H9 (cell line): Measurements from ENCODE around the gene MOBP. TPM values are rescaled to one million over a fixed set of nuclear protein-coding genes. Genes with fewer than 3 reads are reported as not detected.

ENCODE experiments used
- DNase-seq: peaks from one replicate; pipeline ENCODE4 v3.0.0-alpha.2; 2017
- H2AFZ ChIP-seq: one replicate; pipeline ENCODE4 v1.6.1; 2013; ENCODE audit warnings: mild to moderate bottlenecking, low read length, control low read depth, moderate library complexity
- H2AK5ac ChIP-seq: 2 replicates; pipeline ENCODE4 v1.6.1; 2013; ENCODE audit warnings: low read length, control low read depth, mixed read lengths; ENCODE audit not compliant: insufficient read length
- H2BK120ac ChIP-seq: one replicate; pipeline ENCODE4 v1.6.1; 2013; ENCODE audit warnings: low read depth, mild to moderate bottlenecking, low read length, control low read depth, inconsistent platforms; ENCODE audit not compliant: poor library complexity, severe bottlenecking
- H2BK12ac ChIP-seq: 2 replicates; pipeline ENCODE4 v1.6.1; 2013; ENCODE audit warnings: low read length, control low read depth, mixed read lengths, low read depth; ENCODE audit not compliant: insufficient read length
- H2BK15ac ChIP-seq: 2 replicates; pipeline ENCODE4 v1.6.1; 2013; ENCODE audit warnings: low read depth, low read length, control low read depth
- H2BK20ac ChIP-seq: one replicate; pipeline ENCODE4 v1.6.1; 2013; ENCODE audit warnings: low read depth, mild to moderate bottlenecking, low read length, control low read depth, inconsistent platforms; ENCODE audit not compliant: poor library complexity, severe bottlenecking
- H2BK5ac ChIP-seq: 2 replicates; pipeline ENCODE4 v1.6.1; 2013; ENCODE audit warnings: low read length, control low read depth, mixed read lengths; ENCODE audit not compliant: insufficient read length
- H3K14ac ChIP-seq: 2 replicates; pipeline ENCODE4 v1.6.1; 2013; ENCODE audit warnings: low read length, control low read depth; ENCODE audit not compliant: insufficient read depth
- H3K18ac ChIP-seq: 2 replicates; pipeline ENCODE4 v1.6.1; 2013; ENCODE audit warnings: low read depth, mild to moderate bottlenecking, mixed read lengths, low read length, control low read depth; ENCODE audit not compliant: insufficient read length
- H3K23ac ChIP-seq: 2 replicates; pipeline ENCODE4 v1.6.1; 2013; ENCODE audit warnings: low read length, control low read depth, mixed read lengths, low read depth; ENCODE audit not compliant: insufficient read length
- H3K23me2 ChIP-seq: 2 replicates; pipeline ENCODE4 v1.6.1; 2013; ENCODE audit warnings: low read depth, mild to moderate bottlenecking, mixed read lengths, low read length, control low read depth; ENCODE audit not compliant: insufficient read length, poor library complexity, severe bottlenecking
- H3K27ac ChIP-seq: 2 replicates; pipeline ENCODE4 v1.5.1; 2013; ENCODE audit warnings: low read length, control low read depth, mixed read lengths, low read depth; ENCODE audit not compliant: insufficient read length
- H3K27me3 ChIP-seq: 2 replicates; pipeline ENCODE4 v1.6.1; 2013; ENCODE audit warnings: low read length, control low read depth, inconsistent platforms; ENCODE audit not compliant: insufficient read depth
- H3K4ac ChIP-seq: 2 replicates; pipeline ENCODE4 v1.6.1; 2013; ENCODE audit warnings: low read depth, mild to moderate bottlenecking, control low read depth, inconsistent platforms, low read length, moderate library complexity
- H3K4me1 ChIP-seq: 2 replicates; pipeline ENCODE4 v1.6.1; 2013; ENCODE audit warnings: low read length, control low read depth, inconsistent platforms; ENCODE audit not compliant: insufficient read depth
- H3K4me2 ChIP-seq: 2 replicates; pipeline ENCODE4 v1.6.1; 2013; ENCODE audit warnings: low read length, control low read depth, mixed read lengths; ENCODE audit not compliant: insufficient read length, insufficient read depth
- H3K56ac ChIP-seq: 2 replicates; pipeline ENCODE4 v1.6.1; 2013; ENCODE audit warnings: low read depth, mild to moderate bottlenecking, mixed read lengths, low read length, control low read depth; ENCODE audit not compliant: insufficient read length
- H3K79me1 ChIP-seq: 2 replicates; pipeline ENCODE4 v1.6.1; 2013; ENCODE audit warnings: low read depth, mild to moderate bottlenecking, moderate library complexity, low read length, control low read depth, inconsistent platforms; ENCODE audit not compliant: insufficient read depth, poor library complexity, severe bottlenecking
- H3K79me2 ChIP-seq: 2 replicates; pipeline ENCODE4 v1.6.1; 2013; ENCODE audit warnings: low read length, control low read depth, inconsistent platforms; ENCODE audit not compliant: insufficient read depth
- H3K9ac ChIP-seq: 2 replicates; pipeline ENCODE4 v1.6.1; 2013; ENCODE audit warnings: low read length, control low read depth, mixed read lengths; ENCODE audit not compliant: insufficient read length; ENCODE audit errors: extremely low read depth
- H3K9me3 ChIP-seq: one replicate; pipeline ENCODE4 v1.6.1; 2013; ENCODE audit warnings: low read depth, low read length, inconsistent platforms; ENCODE audit not compliant: control insufficient read depth
- H3T11ph ChIP-seq: one replicate; pipeline ENCODE4 v1.6.1; 2013; ENCODE audit warnings: mild to moderate bottlenecking, low read length, control low read depth, inconsistent platforms
- H4K20me1 ChIP-seq: one replicate; pipeline ENCODE4 v1.6.1; 2013; ENCODE audit not compliant: control insufficient read depth, insufficient read length, insufficient read depth
- H4K5ac ChIP-seq: 2 replicates; pipeline ENCODE4 v1.6.1; 2013; ENCODE audit warnings: low read depth, mild to moderate bottlenecking, mixed read lengths, low read length, control low read depth; ENCODE audit not compliant: insufficient read length
- H4K8ac ChIP-seq: replicated peaks from 2 replicates; pipeline ENCODE4 v1.6.1; 2013; ENCODE audit warnings: low read length, control low read depth, mixed read lengths, low read depth; ENCODE audit not compliant: insufficient read length
- H4K91ac ChIP-seq: 2 replicates; pipeline ENCODE4 v1.6.1; 2013; ENCODE audit warnings: low read depth, mild to moderate bottlenecking, moderate library complexity, mixed read lengths, low read length, control low read depth; ENCODE audit not compliant: insufficient read length
- H3K27ac Mint-ChIP-seq, 3 experiments: 2 replicates in 2 of 3; 3 replicates in 1 of 3; pipeline ENCODE4 v1.8.0; 2020 to 2021; ENCODE audit warnings: mixed read lengths in 3 of 3, mild to moderate bottlenecking in 1 of 3, moderate library complexity in 1 of 3
- H3K27me3 Mint-ChIP-seq: 2 replicates; pipeline ENCODE4 v1.8.0; 2021; ENCODE audit warnings: low read depth, mild to moderate bottlenecking, moderate library complexity, mixed read lengths
- H3K36me3 Mint-ChIP-seq, 3 experiments: 2 replicates in 2 of 3; 3 replicates in 1 of 3; pipeline ENCODE4 v1.8.0; 2020 to 2021; ENCODE audit warnings: low read depth in 3 of 3, mixed read lengths in 3 of 3; ENCODE audit not compliant: insufficient read depth in 1 of 3
- H3K4me1 Mint-ChIP-seq, 2 experiments: 2 replicates each; pipeline ENCODE4 v1.8.0; 2020; ENCODE audit warnings: mixed read lengths in 2 of 2
- H3K4me3 Mint-ChIP-seq, 2 experiments: 2 replicates in 1 of 2; 3 replicates in 1 of 2; pipeline ENCODE4 v1.8.0; 2020 to 2021; ENCODE audit warnings: mild to moderate bottlenecking in 2 of 2, mixed read lengths in 2 of 2, moderate library complexity in 1 of 2
- H3K9me3 Mint-ChIP-seq, 2 experiments: 2 replicates in 1 of 2; 3 replicates in 1 of 2; pipeline ENCODE4 v1.8.0; 2020; ENCODE audit warnings: mild to moderate bottlenecking in 2 of 2, mixed read lengths in 2 of 2, moderate library complexity in 1 of 2
- WGBS: extraction: QIAGEN DNeasy Blood & Tissue Kit; methylation state at CpG from one replicate; pipeline ENCODE4 v1.1.7; 2013; ENCODE audit warnings: missing lambda C conversion rate, low lambda C conversion rate, mixed read lengths; ENCODE audit not compliant: insufficient read length; ENCODE audit errors: extremely low coverage; 5-methylcytosine and 5-hydroxymethylcytosine counted together
- total RNA-seq: library from RNA; stranded (reverse); gene quantifications from 2 replicates; pipeline ENCODE4 v1.2.1, GENCODE V29; 2021
- TF ChIP-seq, protein P1 (sequence below): fragments of 200-600 bp; sonication (generic); conservative IDR thresholded peaks from 3 replicates; pipeline ENCODE4 v1.8.0; 2021; ENCODE audit warnings: antibody characterized with exemption, mild to moderate bottlenecking

The MOBP gene
- total RNA-seq, 1 experiment from 2014 or later: not detected

DNA sequence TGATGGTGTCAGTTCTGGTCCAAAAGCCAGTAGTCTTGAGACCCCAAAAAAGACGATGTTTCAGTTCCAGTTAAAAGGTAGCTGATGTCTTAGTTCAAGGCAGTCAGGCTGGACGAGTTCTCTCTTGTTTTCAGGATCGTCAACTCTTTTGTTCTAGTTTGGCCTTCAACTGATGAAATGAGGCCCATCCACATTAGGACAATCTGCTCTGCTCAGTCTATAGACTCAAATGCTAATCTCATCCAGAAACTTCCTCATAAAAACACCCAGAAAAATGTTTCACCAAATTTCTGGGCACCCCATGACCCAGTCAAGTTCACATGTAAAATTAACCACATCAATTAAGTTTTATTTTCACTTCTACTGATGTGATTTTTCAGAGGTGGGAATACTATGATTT lies 74.0 kb downstream of the MOBP start:
- Histone ChIP-seq H3K23ac (no peak overlapping the region), H2BK120ac (no peak overlapping the region), H4K91ac (no peak overlapping the region), H3K79me2 (no peaks in the 10 kb centered on the region), H3K4me1 (peaks cover 7% of the 10 kb centered on the region), H3K9me3 (no peaks in the 10 kb centered on the region), H3T11ph (no peak overlapping the region), H2BK5ac (no peak overlapping the region), H4K8ac (no peak overlapping the region), H3K27me3 (no peaks in the 10 kb centered on the region), H3K79me1 (no peaks in the 10 kb centered on the region), H3K14ac (no peak overlapping the region), H3K27ac (no peak overlapping the region), H3K4ac (no peak overlapping the region), H3K18ac (no peak overlapping the region), H3K56ac (no peak overlapping the region), H2BK12ac (no peak overlapping the region), H4K20me1 (no peaks in the 10 kb centered on the region), H2AFZ (no peak overlapping the region), H3K4me2 (no peak overlapping the region), H3K9ac (no peak overlapping the region), H4K5ac (no peak overlapping the region), H2BK15ac (no peak overlapping the region), H2AK5ac (no peak overlapping the region), H3K23me2 (no peaks in the 10 kb centered on the region), H2BK20ac (no peak overlapping the region)
- no CpG with 5 or more reads among the region's 3 CpGs for WGBS
- TF ChIP-seq, protein P1, sequence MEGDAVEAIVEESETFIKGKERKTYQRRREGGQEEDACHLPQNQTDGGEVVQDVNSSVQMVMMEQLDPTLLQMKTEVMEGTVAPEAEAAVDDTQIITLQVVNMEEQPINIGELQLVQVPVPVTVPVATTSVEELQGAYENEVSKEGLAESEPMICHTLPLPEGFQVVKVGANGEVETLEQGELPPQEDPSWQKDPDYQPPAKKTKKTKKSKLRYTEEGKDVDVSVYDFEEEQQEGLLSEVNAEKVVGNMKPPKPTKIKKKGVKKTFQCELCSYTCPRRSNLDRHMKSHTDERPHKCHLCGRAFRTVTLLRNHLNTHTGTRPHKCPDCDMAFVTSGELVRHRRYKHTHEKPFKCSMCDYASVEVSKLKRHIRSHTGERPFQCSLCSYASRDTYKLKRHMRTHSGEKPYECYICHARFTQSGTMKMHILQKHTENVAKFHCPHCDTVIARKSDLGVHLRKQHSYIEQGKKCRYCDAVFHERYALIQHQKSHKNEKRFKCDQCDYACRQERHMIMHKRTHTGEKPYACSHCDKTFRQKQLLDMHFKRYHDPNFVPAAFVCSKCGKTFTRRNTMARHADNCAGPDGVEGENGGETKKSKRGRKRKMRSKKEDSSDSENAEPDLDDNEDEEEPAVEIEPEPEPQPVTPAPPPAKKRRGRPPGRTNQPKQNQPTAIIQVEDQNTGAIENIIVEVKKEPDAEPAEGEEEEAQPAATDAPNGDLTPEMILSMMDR: no peak
- no peak for DNase-seq
- Mint-ChIP-seq H3K27ac (no peak overlapping the region), H3K27me3 (no peaks in the 10 kb centered on the region), H3K9me3 (peaks cover 0 to 3% of the 10 kb centered on the region in 2 experiments; a peak in 2 of 5 replicates), H3K4me1 (peaks cover 18 to 22% of the 10 kb centered on the region in 2 experiments), H3K4me3 (no peak overlapping the region), H3K36me3 (no peaks in the 10 kb centered on the region)
